Activated T-cell treated with anti-CD3 and anti-CD28 coated beads, Interleukin-2, amount 50 U/mL, for 48 hours (primary cell): ENCODE measurements around the gene TRUB2.
"Not testable (repeated sequence)": the region's sequence is repeated elsewhere in the genome, so short reads cannot be mapped to it uniquely, and the experiment has no call there.

Source experiments
- DNase-seq, 2 experiments: peaks; one replicate each; pipeline ENCODE4 v3.0.0-alpha.2; 2020

Gene TRUB2

GRCh38 chr9:128298535-128299482, 23.4 kb downstream of the TRUB2 start:
- no peak for DNase-seq

- DNase-seq = no peak
Measured at GRCh38 chr9:128297221-128297773, 24.9 kb downstream of the TRUB2 start.

GRCh38 chr9:128296340-128297220, 25.7 kb downstream of the TRUB2 start:
- no peak for DNase-seq

- DNase-seq = no peak
Measured at GRCh38 chr9:128294142-128294541, 28.1 kb downstream of the TRUB2 start.

- no peak for DNase-seq
Measured at GRCh38 chr9:128293091-128293490, 29.2 kb downstream of the TRUB2 start.

- no peak for DNase-seq
Measured at GRCh38 chr9:128292009-128292408, 30.2 kb downstream of the TRUB2 start.

- DNase-seq = no peak
Measured at GRCh38 chr9:128288273-128289004, 33.8 kb downstream of the TRUB2 start.

GRCh38 chr9:128286440-128286839, 35.8 kb downstream of the TRUB2 start:
- DNase-seq = no peak

GRCh38 chr9:128285033-128285784, 37.0 kb downstream of the TRUB2 start:
- no peak for DNase-seq

GRCh38 chr9:128282500-128282899, 39.7 kb downstream of the TRUB2 start:
- DNase-seq = no peak

- no peak for DNase-seq
Measured at GRCh38 chr9:128280084-128280622, 42.1 kb downstream of the TRUB2 start.

GRCh38 chr9:128279088-128280073, 42.9 kb downstream of the TRUB2 start:
- not testable (repeated sequence) for DNase-seq

- DNase-seq = no peak
Measured at GRCh38 chr9:128276574-128277270, 45.5 kb downstream of the TRUB2 start.

GRCh38 chr9:128276008-128276573, 46.2 kb downstream of the TRUB2 start, which contains the start of gene SWI5:
SWI5 (plus strand) TSS chr9:128276276.
- peak; percentile 100 for DNase-seq

GRCh38 chr9:128275198-128276007, 46.8 kb downstream of the TRUB2 start, which contains the start of gene GOLGA2:
GOLGA2 (minus strand) TSS chr9:128276007; CDS start chr9:128275976, 31 bp downstream.
- DNase-seq = no peak

GRCh38 chr9:128274245-128274644, 48.0 kb downstream of the TRUB2 start:
- no peak for DNase-seq

GRCh38 chr9:128271512-128271911, 50.7 kb downstream of the TRUB2 start:
- DNase-seq = no peak

- DNase-seq = no peak
Measured at GRCh38 chr9:128271112-128271511, 51.1 kb downstream of the TRUB2 start.
